Ovary (tissue), 9 donors: Measurements from ENCODE around the gene INO80C. TPM values are rescaled to one million over a fixed set of nuclear protein-coding genes. Genes with fewer than 3 reads are reported as not detected.

Experiments
- DNase-seq, 5 donors: peaks; one replicate each; pipeline ENCODE4 v3.0.0-alpha.2; 2019 to 2020
- H3K27ac ChIP-seq, 2 donors: fragments of 200-600 bp; one replicate each; pipeline versions ENCODE4 v1.5.1 to v1.8.0; 2019 to 2022
- H3K27me3 ChIP-seq: fragments of 200-600 bp; one replicate; pipeline ENCODE4 v1.8.0; 2022
- H3K36me3 ChIP-seq: fragments of 200-600 bp; sonication (generic); one replicate; pipeline ENCODE4 v1.5.1; 2019
- H3K4me1 ChIP-seq: one replicate; pipeline ENCODE4 v1.8.1; 2013; ENCODE audit warnings: mild to moderate bottlenecking, moderate library complexity; ENCODE audit not compliant: insufficient read depth
- H3K4me3 ChIP-seq: fragments of 200-600 bp; sonication (generic); one replicate; pipeline ENCODE4 v1.5.1; 2017
- H3K9me3 ChIP-seq, 2 donors: fragments of 200-600 bp in 1 of 2; sonication (generic) in 1 of 2; one replicate each; pipeline versions ENCODE4 v1.5.1 to v1.8.1; 2013 to 2019; ENCODE audit warnings: mild to moderate bottlenecking in 1 of 2, moderate library complexity in 1 of 2
- EP300 ChIP-seq: sonication (generic); formaldehyde crosslinking; IDR thresholded peaks from one replicate; pipeline ENCODE4 v1.6.1; 2017; ENCODE audit warnings: antibody characterized with exemption
- POLR2A ChIP-seq: fragments of 450-650 bp; IDR thresholded peaks from one replicate; pipeline ENCODE4 v1.6.1; 2017; ENCODE audit warnings: antibody characterized with exemption, mild to moderate bottlenecking, moderate library complexity
- WGBS, 3 donors: extraction: QIAGEN DNeasy Blood & Tissue Kit in 1 of 3; methylation state at CpG; one replicate each; pipeline versions ENCODE4 v1.1.5 to v1.1.7; 2013 to 2017; 5-methylcytosine and 5-hydroxymethylcytosine counted together
- intact Hi-C, 4 donors: fragments of 100-400 bp; cut with DNase I; formaldehyde crosslinking; loops; one replicate each; pipeline versions ENCODE4 v1.11.0 to v1.15.1; 2022 to 2023
- polyA plus RNA-seq, 2 donors: library from polyadenylated mRNA; stranded (reverse); fragments of 200-250 nt in 1 of 2; fragments of 350-450 nt in 1 of 2; fragmentation: Illumina TruSeq in 1 of 2; extraction: RNeasy Lipid Tissue Mini Kit (QIAGEN cat#74804) in 1 of 2; gene quantifications; one replicate each; pipeline ENCODE4 v1.2.3, GENCODE V29; 2013 to 2014
- total RNA-seq, 7 donors: library from RNA; depleted of rRNA in 2 of 7; stranded (reverse); fragments of >200 nt in 2 of 7; fragmentation: NEBNext Ultra II Directional in 3 of 7; extraction: Animal tissue kit (Norgen Biotek cat#: 25700) in 3 of 7; gene quantifications; one replicate each; pipeline versions ENCODE4 v1.1.0 to v1.2.4, GENCODE V29; 2016 to 2023
- TF ChIP-seq, protein P1 (sequence below), 3 donors: fragments of 450-650 bp in 2 of 3; fragments of 200-600 bp in 1 of 3; IDR thresholded peaks; one replicate each; pipeline versions ENCODE4 v1.5.1 to v1.8.0; 2016 to 2022; ENCODE audit warnings: antibody characterized with exemption in 3 of 3, mild to moderate bottlenecking in 1 of 3
- donor health status: DM: no; HTN: no; CAD: no; lungs with moderate emphysema.
- donor health status: DM: no; HTN: no; CAD: no.
- donor health status: Bipolar disorder and iron deficiency.
- donor health status: DM: yes; HTN: yes; CAD: no.
- donor health status: DM: no; HTN: no; CAD: no.
- donor health status: DM: yes; HTN: yes; CAD: no.

Gene INO80C
- total and polyA plus RNA-seq, 9 donors: 1.8 to 13.9 (median 8.8) TPM

DNA sequence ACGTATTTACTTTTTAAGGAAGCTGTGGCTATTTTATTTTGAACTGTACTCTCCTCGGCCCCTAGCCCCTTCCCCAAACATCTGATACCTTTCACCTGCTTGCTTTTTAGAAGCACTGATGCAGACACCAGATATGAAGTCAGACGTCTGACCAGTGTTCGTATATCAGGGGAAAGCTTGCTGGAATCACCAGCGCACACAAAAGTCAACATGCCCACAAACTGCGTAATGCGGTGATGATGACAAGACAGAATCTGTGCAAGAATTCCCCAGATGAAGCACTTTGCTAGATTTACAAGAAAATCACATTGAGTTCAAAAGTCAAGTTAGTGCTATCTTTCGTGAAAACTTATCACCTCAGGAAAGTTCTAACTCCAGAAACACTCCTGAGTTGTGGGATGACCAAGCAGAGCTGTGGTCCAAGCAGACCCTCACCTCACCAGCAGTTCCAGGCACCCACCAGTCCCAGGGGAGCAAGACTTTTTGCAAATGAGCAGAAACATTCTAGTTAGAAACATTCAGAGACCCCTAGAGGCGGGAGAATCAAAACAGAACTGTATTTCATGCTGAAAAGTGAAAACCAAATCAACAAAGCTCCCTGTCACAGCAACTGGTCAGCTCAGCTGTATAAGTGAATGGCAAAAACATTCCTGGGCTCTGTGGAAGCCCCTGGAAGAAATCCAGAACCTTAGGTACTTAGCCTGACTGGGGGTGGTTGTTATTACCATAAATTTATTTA lies 55.7 kb downstream of the INO80C start:
- intact Hi-C loops: no loop called here
- TF ChIP-seq EP300 (no peak), POLR2A (no peak)
- TF ChIP-seq, protein P1, sequence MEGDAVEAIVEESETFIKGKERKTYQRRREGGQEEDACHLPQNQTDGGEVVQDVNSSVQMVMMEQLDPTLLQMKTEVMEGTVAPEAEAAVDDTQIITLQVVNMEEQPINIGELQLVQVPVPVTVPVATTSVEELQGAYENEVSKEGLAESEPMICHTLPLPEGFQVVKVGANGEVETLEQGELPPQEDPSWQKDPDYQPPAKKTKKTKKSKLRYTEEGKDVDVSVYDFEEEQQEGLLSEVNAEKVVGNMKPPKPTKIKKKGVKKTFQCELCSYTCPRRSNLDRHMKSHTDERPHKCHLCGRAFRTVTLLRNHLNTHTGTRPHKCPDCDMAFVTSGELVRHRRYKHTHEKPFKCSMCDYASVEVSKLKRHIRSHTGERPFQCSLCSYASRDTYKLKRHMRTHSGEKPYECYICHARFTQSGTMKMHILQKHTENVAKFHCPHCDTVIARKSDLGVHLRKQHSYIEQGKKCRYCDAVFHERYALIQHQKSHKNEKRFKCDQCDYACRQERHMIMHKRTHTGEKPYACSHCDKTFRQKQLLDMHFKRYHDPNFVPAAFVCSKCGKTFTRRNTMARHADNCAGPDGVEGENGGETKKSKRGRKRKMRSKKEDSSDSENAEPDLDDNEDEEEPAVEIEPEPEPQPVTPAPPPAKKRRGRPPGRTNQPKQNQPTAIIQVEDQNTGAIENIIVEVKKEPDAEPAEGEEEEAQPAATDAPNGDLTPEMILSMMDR (IDR thresholded peaks at IDR 0.05): no peak
- H3K27ac ChIP-seq: no peak overlapping the region
- H3K27me3 ChIP-seq: no peaks in the 10 kb centered on the region
- no peaks in the 10 kb centered on the region for H3K36me3 ChIP-seq
- no peak overlapping the region for H3K4me3 ChIP-seq
- H3K4me1 ChIP-seq: no peaks in the 10 kb centered on the region
- 68 to 73% (median 71%) methylated on average over 9 of the region's 9 CpGs for WGBS, 3 donors
- no peak for DNase-seq
- H3K9me3 ChIP-seq: no peaks in the 10 kb centered on the region

DNA sequence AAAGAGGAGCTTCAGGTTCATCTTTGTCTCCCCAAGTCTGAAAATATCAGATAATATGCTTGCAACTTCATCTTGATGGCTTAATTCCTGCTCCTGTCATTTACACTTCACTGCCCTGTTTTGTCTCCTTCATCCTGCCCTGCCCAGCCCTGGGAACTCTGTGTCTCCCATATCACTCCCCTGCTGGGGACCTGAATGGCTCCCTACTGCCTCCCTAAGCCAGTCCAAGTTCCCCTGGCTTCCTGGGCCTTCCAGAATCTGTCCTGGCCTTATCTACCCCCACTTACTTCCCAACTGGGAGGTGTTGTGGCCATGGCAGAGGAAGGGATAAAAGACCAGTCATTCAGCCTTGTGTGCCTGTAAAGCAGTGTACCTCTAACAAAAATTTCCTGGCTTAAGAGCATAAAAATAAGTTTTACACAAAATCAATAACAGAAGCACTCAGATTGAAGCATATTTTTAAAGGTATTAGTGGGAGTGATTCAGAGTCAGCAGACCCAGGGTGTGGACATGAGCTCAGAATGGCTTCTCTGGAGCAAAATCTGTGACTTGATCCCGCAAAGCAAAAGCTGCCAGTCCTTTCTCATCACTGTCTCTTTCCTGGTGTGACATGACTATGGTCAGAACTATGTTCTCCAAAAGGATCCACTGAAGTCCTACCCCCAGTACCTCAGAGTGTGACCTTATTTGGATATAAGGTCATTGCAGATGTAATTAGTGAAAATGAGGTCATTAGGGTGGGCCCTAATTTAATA lies 59.1 kb downstream of the INO80C start:
- WGBS, 3 donors: 78 to 100% (median 97%) methylated on average over 1 of the region's 1 CpG

DNA sequence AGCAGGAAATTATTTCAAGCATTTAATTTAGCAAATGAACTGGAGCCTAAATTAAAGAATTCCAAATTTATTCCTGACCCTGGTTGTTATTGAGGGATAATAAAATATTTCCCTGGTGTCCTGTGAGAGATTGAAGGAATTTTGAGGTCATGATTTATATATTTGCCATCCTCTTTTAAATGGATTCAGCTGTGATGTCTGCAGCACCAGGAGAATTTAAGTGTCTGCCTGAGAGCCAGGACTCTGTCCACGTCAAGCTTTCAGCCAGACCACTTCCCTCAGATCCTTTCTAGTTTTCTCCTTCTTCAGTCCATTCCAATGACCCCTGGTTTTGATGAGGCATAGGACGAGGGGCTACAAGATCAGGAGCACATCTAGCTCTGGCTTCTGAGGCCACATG lies 59.9 kb downstream of the INO80C start:
- no peaks in the 10 kb centered on the region for H3K9me3 ChIP-seq
- H3K4me3 ChIP-seq: no peak overlapping the region
- TF ChIP-seq EP300: no peak
- TF ChIP-seq, protein P1 (IDR thresholded peaks at IDR 0.05): no peak
- no peak for TF ChIP-seq POLR2A
- DNase-seq: no peak
- no peak overlapping the region for H3K27ac ChIP-seq
- intact Hi-C loops: no loop called here
- 62 to 72% (median 71%) methylated on average over 2 of the region's 2 CpGs for WGBS, 3 donors
- no peaks in the 10 kb centered on the region for H3K4me1 ChIP-seq
- H3K36me3 ChIP-seq: no peaks in the 10 kb centered on the region
- no peaks in the 10 kb centered on the region for H3K27me3 ChIP-seq

More for the DNA sequence above, 59.1 kb downstream of the INO80C start:
- H3K27me3 ChIP-seq: no peaks in the 10 kb centered on the region
- H3K36me3 ChIP-seq: no peaks in the 10 kb centered on the region
- H3K27ac ChIP-seq: no peak overlapping the region
- no peak overlapping the region for H3K4me3 ChIP-seq
- TF ChIP-seq, protein P1 (IDR thresholded peaks at IDR 0.05): no peak
- intact Hi-C loops: no loop called here
- H3K4me1 ChIP-seq: no peaks in the 10 kb centered on the region
- no peak for DNase-seq
- H3K9me3 ChIP-seq: no peaks in the 10 kb centered on the region

DNA sequence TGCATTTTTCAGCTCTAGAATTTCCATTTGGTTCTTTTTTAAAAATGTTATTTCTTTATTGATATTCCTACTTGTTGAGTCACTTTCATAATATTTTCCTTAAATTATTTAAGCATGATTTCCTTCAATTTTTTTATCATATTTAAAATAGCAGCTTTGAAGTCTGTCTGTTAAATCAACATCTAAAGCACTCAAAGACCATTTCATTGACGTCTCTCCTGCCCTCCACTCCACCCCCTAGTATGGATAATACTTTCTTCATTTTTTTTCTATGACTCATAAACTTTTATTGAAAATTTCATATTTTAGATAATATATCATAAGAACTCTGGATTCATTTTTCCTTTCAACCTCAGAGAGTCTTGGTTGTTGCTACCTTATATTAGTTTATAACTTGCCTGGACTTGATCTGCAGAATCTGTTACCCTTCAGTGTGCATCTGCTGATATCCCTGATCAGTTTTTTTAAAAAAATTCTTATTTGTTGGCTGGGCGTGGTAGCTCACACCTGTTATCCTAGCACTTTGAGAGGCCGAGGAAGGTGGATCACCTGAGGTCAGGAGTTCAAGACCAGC lies 61.6 kb downstream of the INO80C start:
- Histone ChIP-seq H3K36me3 (no peaks in the 10 kb centered on the region), H3K9me3 (no peaks in the 10 kb centered on the region), H3K27ac (no peak overlapping the region), H3K4me3 (no peak overlapping the region), H3K27me3 (no peaks in the 10 kb centered on the region), H3K4me1 (no peaks in the 10 kb centered on the region)
- no peak for DNase-seq
- TF ChIP-seq POLR2A (no peak), EP300 (no peak)
- TF ChIP-seq, protein P1 (IDR thresholded peaks at IDR 0.05): no peak
- 66 to 81% (median 76%) methylated on average over 3 of the region's 3 CpGs for WGBS, 3 donors
- intact Hi-C loops: no loop called here
